PC-3 (cell line): ENCODE measurements around the gene PABPN1.

Experiments
- CTCF ChIP-seq: fragments of 300-600 bp; sonication (generic); conservative IDR thresholded peaks from 2 replicates; pipeline ENCODE4 v1.5.1; 2017; ENCODE audit warnings: antibody characterized with exemption, low read depth, mild to moderate bottlenecking, low read length
- EZH2 ChIP-seq: fragments of 300-600 bp; sonication (generic); IDR thresholded peaks from one replicate; pipeline ENCODE4 v1.6.1; 2017; ENCODE audit warnings: antibody characterized with exemption, mild to moderate bottlenecking, low read length; ENCODE audit not compliant: unreplicated experiment

GRCh38 chr14:23284654-23285529 is 36.4 kb upstream of the PABPN1 start:
- TF ChIP-seq CTCF: no peak
- no peak for TF ChIP-seq EZH2
